ENCODE data around the gene PRKD2.

PRKD2 gene

DNA sequence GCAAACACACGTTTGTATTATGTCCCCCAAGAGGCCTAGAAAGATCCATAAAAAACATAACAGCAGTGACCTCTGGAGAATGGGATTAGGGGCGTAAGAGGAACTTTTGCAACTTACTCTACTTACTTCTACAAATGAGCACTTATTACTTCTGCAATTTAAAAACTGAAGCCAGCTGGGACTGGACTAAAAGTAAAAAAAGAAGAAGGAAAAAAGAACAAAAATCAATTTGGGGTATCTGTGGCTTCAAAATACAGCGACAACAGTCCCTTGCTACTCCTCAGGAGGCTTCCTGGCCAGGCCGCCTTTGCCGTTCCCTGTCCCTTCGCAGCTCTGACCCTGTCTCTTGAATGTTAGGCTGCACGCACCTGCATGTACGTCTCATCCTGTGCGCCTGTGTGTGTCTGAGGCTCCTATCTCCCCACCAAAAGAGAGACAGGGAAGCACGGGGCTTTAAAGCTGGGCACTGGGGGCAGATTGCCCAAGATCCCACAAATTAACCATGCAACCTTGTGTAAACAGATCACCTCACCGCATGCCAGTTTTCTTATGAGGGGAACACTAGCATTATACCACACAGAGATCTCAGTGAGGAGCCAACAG is 16.9 kb upstream of the PRKD2 start:
- DNase-seq (ENCODE audit: low spot score): no peak
- TF ChIP-seq, protein P1, sequence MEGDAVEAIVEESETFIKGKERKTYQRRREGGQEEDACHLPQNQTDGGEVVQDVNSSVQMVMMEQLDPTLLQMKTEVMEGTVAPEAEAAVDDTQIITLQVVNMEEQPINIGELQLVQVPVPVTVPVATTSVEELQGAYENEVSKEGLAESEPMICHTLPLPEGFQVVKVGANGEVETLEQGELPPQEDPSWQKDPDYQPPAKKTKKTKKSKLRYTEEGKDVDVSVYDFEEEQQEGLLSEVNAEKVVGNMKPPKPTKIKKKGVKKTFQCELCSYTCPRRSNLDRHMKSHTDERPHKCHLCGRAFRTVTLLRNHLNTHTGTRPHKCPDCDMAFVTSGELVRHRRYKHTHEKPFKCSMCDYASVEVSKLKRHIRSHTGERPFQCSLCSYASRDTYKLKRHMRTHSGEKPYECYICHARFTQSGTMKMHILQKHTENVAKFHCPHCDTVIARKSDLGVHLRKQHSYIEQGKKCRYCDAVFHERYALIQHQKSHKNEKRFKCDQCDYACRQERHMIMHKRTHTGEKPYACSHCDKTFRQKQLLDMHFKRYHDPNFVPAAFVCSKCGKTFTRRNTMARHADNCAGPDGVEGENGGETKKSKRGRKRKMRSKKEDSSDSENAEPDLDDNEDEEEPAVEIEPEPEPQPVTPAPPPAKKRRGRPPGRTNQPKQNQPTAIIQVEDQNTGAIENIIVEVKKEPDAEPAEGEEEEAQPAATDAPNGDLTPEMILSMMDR (IDR thresholded peaks at IDR 0.05; ENCODE audit: extremely low read depth, insufficient read depth, missing control alignments): no peak
- in situ Hi-C loops (cut with MboI; ENCODE audit: low pct_unique_long_range_greater_than_20kb, low sequenced_read_pairs, unreplicated experiment): no loop called here

GRCh38 chr19:46732966-46733689 is 16.2 kb upstream of the PRKD2 start:
- TF ChIP-seq, protein P1 (IDR thresholded peaks at IDR 0.05; ENCODE audit: extremely low read depth, insufficient read depth, missing control alignments): no peak

DNA sequence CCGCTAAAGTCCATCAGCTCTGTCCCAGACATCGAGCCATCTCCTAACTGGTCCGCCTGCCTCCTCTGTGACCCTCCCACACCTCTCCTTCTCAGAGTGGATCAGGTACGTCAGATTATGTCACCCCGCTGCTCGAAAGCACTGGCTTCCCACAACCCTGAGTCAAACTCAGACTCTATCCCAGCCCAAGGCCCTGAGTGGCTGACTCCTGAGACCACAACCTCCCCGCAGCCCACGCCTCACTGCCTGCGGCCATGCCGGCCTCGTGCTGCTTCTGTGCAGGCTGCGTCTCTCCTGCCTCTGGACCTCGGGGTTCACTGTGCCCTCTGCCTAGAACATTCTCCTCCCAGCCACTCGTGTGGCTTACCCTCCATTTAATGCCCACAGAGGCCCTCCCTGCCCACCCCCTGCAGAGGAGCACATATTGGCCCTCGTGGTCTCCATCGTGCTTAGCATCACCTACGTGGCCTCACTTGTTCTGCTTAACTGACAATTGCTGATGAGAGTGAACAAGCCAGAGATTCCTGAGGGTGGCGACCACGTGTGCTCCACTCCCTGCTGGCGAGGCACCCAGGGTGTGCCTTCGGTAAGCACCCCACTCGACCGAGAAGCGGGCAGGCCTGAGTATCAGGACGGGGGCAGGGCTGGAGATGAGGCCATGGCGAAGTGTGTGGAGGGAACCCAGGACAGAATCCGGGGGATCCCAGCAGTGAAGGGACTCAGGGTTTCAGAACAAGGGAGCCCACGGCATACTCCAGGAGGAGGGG is 15.4 kb upstream of the PRKD2 start:
- DNase-seq (ENCODE audit: low spot score): no peak
- in situ Hi-C loops (cut with MboI; ENCODE audit: low pct_unique_long_range_greater_than_20kb, low sequenced_read_pairs, unreplicated experiment): no loop called here
- TF ChIP-seq, protein P1 (IDR thresholded peaks at IDR 0.05; ENCODE audit: extremely low read depth, insufficient read depth, missing control alignments): no peak

More at GRCh38 chr19:46732966-46733689, 16.2 kb upstream of the PRKD2 start:
- in situ Hi-C loops (cut with MboI; ENCODE audit: low pct_unique_long_range_greater_than_20kb, low sequenced_read_pairs, unreplicated experiment): no loop called here
- no peak for DNase-seq (ENCODE audit: low spot score)

- in situ Hi-C loops (cut with MboI; ENCODE audit: low pct_unique_long_range_greater_than_20kb, low sequenced_read_pairs, unreplicated experiment): no loop called here
- no peak for DNase-seq (ENCODE audit: low spot score)
- TF ChIP-seq, protein P1 (IDR thresholded peaks at IDR 0.05; ENCODE audit: extremely low read depth, insufficient read depth, missing control alignments): no peak
Observed at GRCh38 chr19:46731584-46731983, 14.7 kb upstream of the PRKD2 start.

- in situ Hi-C loops (cut with MboI; ENCODE audit: low pct_unique_long_range_greater_than_20kb, low sequenced_read_pairs, unreplicated experiment): no loop called here
- no peak for DNase-seq (ENCODE audit: low spot score)
- TF ChIP-seq, protein P1 (IDR thresholded peaks at IDR 0.05; ENCODE audit: extremely low read depth, insufficient read depth, missing control alignments): no peak
Observed at GRCh38 chr19:46731007-46731501, 14.1 kb upstream of the PRKD2 start.

- TF ChIP-seq, protein P1 (IDR thresholded peaks at IDR 0.05; ENCODE audit: extremely low read depth, insufficient read depth, missing control alignments): no peak
- no peak for DNase-seq (ENCODE audit: low spot score)
- in situ Hi-C loops (cut with MboI; ENCODE audit: low pct_unique_long_range_greater_than_20kb, low sequenced_read_pairs, unreplicated experiment): no loop called here
Observed at GRCh38 chr19:46730595-46730994, 13.7 kb upstream of the PRKD2 start.

All from GM13977 (cell line).